Activated T-cell treated with anti-CD3 and anti-CD28 coated beads, Interleukin-2, amount 50 U/mL, for 4 hours (primary cell): Measurements from ENCODE around the gene RAVER1. TPM values are rescaled to one million over a fixed set of nuclear protein-coding genes. Genes with fewer than 3 reads are reported as not detected.
"Not testable (repeated sequence)": the region's sequence is repeated elsewhere in the genome, so short reads cannot be mapped to it uniquely, and the experiment has no call there.

Experiments
- ATAC-seq, 2 donors: fragments of 200-7000 bp; cut with Tn5 transposase; one replicate each; pipeline ENCODE4 v1.10.0; 2021
- DNase-seq: peaks from one replicate; pipeline ENCODE4 v3.0.0-alpha.2; 2020
- H3K27me3 Mint-ChIP-seq: one replicate; pipeline ENCODE4 v1.8.0; 2021; ENCODE audit warnings: low read depth, mixed read lengths
- H3K36me3 Mint-ChIP-seq: one replicate; pipeline ENCODE4 v1.8.0; 2022; ENCODE audit warnings: mixed read lengths; ENCODE audit not compliant: insufficient read depth
- H3K4me1 Mint-ChIP-seq: one replicate; pipeline ENCODE4 v1.8.0; 2021; ENCODE audit warnings: low read depth, mixed read lengths
- H3K4me3 Mint-ChIP-seq: one replicate; pipeline ENCODE4 v1.8.0; 2021; ENCODE audit warnings: mild to moderate bottlenecking, moderate library complexity, mixed read lengths
- H3K9me3 Mint-ChIP-seq: one replicate; pipeline ENCODE4 v1.8.0; 2021; ENCODE audit warnings: mixed read lengths
- total RNA-seq, 3 donors: library from RNA; stranded (reverse); gene quantifications; one replicate each; pipeline ENCODE4 v1.2.1, GENCODE V29; 2021

The RAVER1 gene
- total RNA-seq, 3 donors from 2014 or later: 135 to 143 (median 135) TPM

- Mint-ChIP-seq H3K36me3 (peaks cover 20% of the 10 kb centered on the region), H3K27me3 (peaks cover 18% of the 10 kb centered on the region), H3K4me1 (peaks cover 39% of the 10 kb centered on the region), H3K4me3 (no peak overlapping the region), H3K9me3 (no peaks in the 10 kb centered on the region)
- ATAC-seq: no peak
- no peak for DNase-seq
Measured at GRCh38 chr19:10284065-10284959, 49.0 kb downstream of the RAVER1 start.

GRCh38 chr19:10283301-10284064, 49.8 kb downstream of the RAVER1 start:
- DNase-seq (no peak), ATAC-seq (no peak)
- Mint-ChIP-seq H3K27me3 (peaks cover 10% of the 10 kb centered on the region), H3K36me3 (peaks cover 24% of the 10 kb centered on the region), H3K4me3 (no peak overlapping the region), H3K4me1 (peaks cover 34% of the 10 kb centered on the region), H3K9me3 (no peaks in the 10 kb centered on the region)

- not testable (repeated sequence) for H3K4me3 Mint-ChIP-seq, DNase-seq, H3K27me3 Mint-ChIP-seq, H3K9me3 Mint-ChIP-seq, ATAC-seq
- Mint-ChIP-seq H3K36me3 (peaks cover 25% of the 10 kb centered on the region), H3K4me1 (peaks cover 22% of the 10 kb centered on the region)
Measured at GRCh38 chr19:10282043-10282442, 51.3 kb downstream of the RAVER1 start.

GRCh38 chr19:10279737-10280442, 53.4 kb downstream of the RAVER1 start:
- Mint-ChIP-seq H3K36me3 (peaks cover 17% of the 10 kb centered on the region), H3K4me1 (peaks cover 7% of the 10 kb centered on the region)
- no peak for ATAC-seq

GRCh38 chr19:10278935-10279334, 54.4 kb downstream of the RAVER1 start:
- DNase-seq: no peak

More at GRCh38 chr19:10279737-10280442, 53.4 kb downstream of the RAVER1 start:
- Mint-ChIP-seq H3K9me3 (no peaks in the 10 kb centered on the region), H3K4me3 (no peak overlapping the region), H3K27me3 (no peaks in the 10 kb centered on the region)
- no peak for DNase-seq

GRCh38 chr19:10277795-10278589, 55.3 kb downstream of the RAVER1 start:
- DNase-seq: no peak
- Mint-ChIP-seq H3K4me1 (peaks cover 11% of the 10 kb centered on the region), H3K9me3 (no peaks in the 10 kb centered on the region), H3K36me3 (peaks cover 19% of the 10 kb centered on the region), H3K27me3 (no peaks in the 10 kb centered on the region), H3K4me3 (no peak overlapping the region)
- no peak for ATAC-seq

More at GRCh38 chr19:10278935-10279334, 54.4 kb downstream of the RAVER1 start:
- ATAC-seq: no peak
- H3K9me3 Mint-ChIP-seq: no peaks in the 10 kb centered on the region
- H3K4me1 Mint-ChIP-seq: peaks cover 10% of the 10 kb centered on the region
- peaks cover 20% of the 10 kb centered on the region for H3K36me3 Mint-ChIP-seq
- H3K27me3 Mint-ChIP-seq: no peaks in the 10 kb centered on the region
- H3K4me3 Mint-ChIP-seq: no peak overlapping the region

GRCh38 chr19:10274589-10274988, 58.7 kb downstream of the RAVER1 start:
- Mint-ChIP-seq H3K4me3 (peak overlapping the region; percentile 24), H3K9me3 (no peaks in the 10 kb centered on the region), H3K4me1 (peaks cover 26% of the 10 kb centered on the region), H3K27me3 (no peaks in the 10 kb centered on the region), H3K36me3 (peaks cover 16% of the 10 kb centered on the region)
- DNase-seq (no peak), ATAC-seq (no peak)

- H3K9me3 Mint-ChIP-seq: no peaks in the 10 kb centered on the region
- peaks cover 10% of the 10 kb centered on the region for H3K36me3 Mint-ChIP-seq
- peak; percentile 39 to 41 for ATAC-seq
- H3K4me1 Mint-ChIP-seq: peaks cover 26% of the 10 kb centered on the region
- no peaks in the 10 kb centered on the region for H3K27me3 Mint-ChIP-seq
- DNase-seq: peak; percentile 44
- H3K4me3 Mint-ChIP-seq: peak overlapping the region; percentile 83
Measured at GRCh38 chr19:10271543-10272086, 61.7 kb downstream of the RAVER1 start.

GRCh38 chr19:10270616-10271394, 62.5 kb downstream of the RAVER1 start, which contains the start of gene ICAM1:
ICAM1 (plus strand) TSS chr19:10271120; CDS start chr19:10271160, 40 bp downstream.
- Mint-ChIP-seq H3K9me3 (no peaks in the 10 kb centered on the region), H3K4me1 (peaks cover 26% of the 10 kb centered on the region), H3K27me3 (no peaks in the 10 kb centered on the region), H3K4me3 (peak within 1 kb of the TSS; percentile 83), H3K36me3 (peaks cover 10% of the 10 kb centered on the region)
- ATAC-seq (peak; percentile 65), DNase-seq (peak; percentile 70)

- Mint-ChIP-seq H3K9me3 (no peaks in the 10 kb centered on the region), H3K36me3 (peaks cover 9% of the 10 kb centered on the region), H3K27me3 (no peaks in the 10 kb centered on the region), H3K4me1 (peaks cover 26% of the 10 kb centered on the region), H3K4me3 (peak overlapping the region; percentile 83)
- ATAC-seq (peak; percentile 50 to 66), DNase-seq (peak; percentile 57)
Measured at GRCh38 chr19:10270180-10270615, 63.1 kb downstream of the RAVER1 start.

GRCh38 chr19:10269333-10270179, 63.8 kb downstream of the RAVER1 start:
- Mint-ChIP-seq H3K9me3 (no peaks in the 10 kb centered on the region), H3K36me3 (peaks cover 4% of the 10 kb centered on the region), H3K4me1 (peaks cover 24% of the 10 kb centered on the region), H3K27me3 (no peaks in the 10 kb centered on the region), H3K4me3 (peak overlapping the region; percentile 83)
- ATAC-seq (peak; percentile 58 to 71), DNase-seq (peak; percentile 86)

- no peak overlapping the region for H3K4me3 Mint-ChIP-seq
Measured at GRCh38 chr19:10268071-10268470, 65.3 kb downstream of the RAVER1 start.

More at GRCh38 chr19:10268071-10268470, 65.3 kb downstream of the RAVER1 start:
- ATAC-seq: no peak
- Mint-ChIP-seq H3K9me3 (no peaks in the 10 kb centered on the region), H3K36me3 (no peaks in the 10 kb centered on the region), H3K27me3 (no peaks in the 10 kb centered on the region), H3K4me1 (peaks cover 22% of the 10 kb centered on the region)
- DNase-seq: no peak
